Daoy (cell line): ENCODE data around the gene SLC43A1. TPM values are rescaled to one million over a fixed set of nuclear protein-coding genes. Genes with fewer than 3 reads are reported as not detected.

Experiments used
- total RNA-seq: library from RNA; depleted of rRNA; stranded (reverse); fragments of >200 nt; shearing (Covaris generic); gene quantifications from 2 replicates; pipeline ENCODE4 v1.2.3, GENCODE V29; 2014; rRNA removed

SLC43A1 gene
- total RNA-seq, 1 experiment from 2014 or later = 5.6 TPM

Other genes starting within 250 kb of the SLC43A1 start
- gene TNKS1BP1, start 190.8 kb downstream of the SLC43A1 start, total RNA-seq = 16.2 and 17.8 TPM in 2 replicates
- gene SSRP1, start 179.8 kb downstream of the SLC43A1 start, total RNA-seq = 202 and 241 TPM in 2 replicates
- gene P2RX3, start 177.3 kb downstream of the SLC43A1 start, total RNA-seq = not detected in 2 replicates
- gene PRG3, start 134.6 kb downstream of the SLC43A1 start, total RNA-seq = not detected in 2 replicates
- gene PRG2, start 125.1 kb downstream of the SLC43A1 start, total RNA-seq = not detected in 2 replicates
- 122 and 135 TPM in 2 replicates for gene SLC43A3, start 88.6 kb downstream of the SLC43A1 start, total RNA-seq
- 0.23 TPM in 1 of 2 replicates, not detected in the other for gene RTN4RL2, start 55.2 kb downstream of the SLC43A1 start, total RNA-seq
- gene TIMM10, start 15.1 kb upstream of the SLC43A1 start, total RNA-seq = 164 and 188 TPM in 2 replicates
- not detected in 2 replicates for gene SMTNL1, start 21.9 kb upstream of the SLC43A1 start, total RNA-seq
- gene UBE2L6, start 52.0 kb upstream of the SLC43A1 start, total RNA-seq = 22.4 and 29.8 TPM in 2 replicates
- 4.6 TPM in 1 of 2 replicates, not detected in the other for gene SERPING1, start 82.0 kb upstream of the SLC43A1 start, total RNA-seq
- gene YPEL4, start 134.2 kb upstream of the SLC43A1 start, total RNA-seq = not detected in 2 replicates
- gene CLP1, start 142.1 kb upstream of the SLC43A1 start, total RNA-seq = 27.7 and 38.4 TPM in 2 replicates
- gene ZDHHC5, start 152.4 kb upstream of the SLC43A1 start, total RNA-seq = 27.7 and 28.0 TPM in 2 replicates
- gene MED19, start 196.5 kb upstream of the SLC43A1 start, total RNA-seq = 22.1 and 24.2 TPM in 2 replicates
- gene TMX2, start 196.9 kb upstream of the SLC43A1 start, total RNA-seq = 161 and 167 TPM in 2 replicates
- gene SELENOH, start 225.8 kb upstream of the SLC43A1 start, total RNA-seq = 220 and 290 TPM in 2 replicates
- gene BTBD18, start 236.1 kb upstream of the SLC43A1 start, total RNA-seq = not detected in 2 replicates
- 75.8 and 78.8 TPM in 2 replicates for gene CTNND1, start 246.1 kb upstream of the SLC43A1 start, total RNA-seq